ENCODE results near the gene C19orf81.
"Not testable (repeated sequence)": the region's sequence is repeated elsewhere in the genome, so short reads cannot be mapped to it uniquely, and the experiment has no call there.

The C19orf81 gene

GRCh38 chr19:50649433-50650391 is at the start of gene C19orf81:
Gene C19orf81, plus strand, starts transcription at chr19:50649445. Its CDS starts 0 bp downstream, at chr19:50649445.
- DNase-seq (ENCODE audit: insufficient read length, low spot score), result no peak
- no peak for FAIRE-seq

GRCh38 chr19:50601407-50602088 is 47.7 kb upstream of the C19orf81 start:
- FAIRE-seq (no peak), DNase-seq (ENCODE audit: insufficient read length, low spot score) (no peak)
- no peak for TF ChIP-seq CTCF (IDR thresholded peaks at IDR 0.05; ENCODE audit: insufficient read depth, missing control alignments)

More at GRCh38 chr19:50649433-50650391, at the start of gene C19orf81:
- TF ChIP-seq CTCF (IDR thresholded peaks at IDR 0.05; ENCODE audit: insufficient read depth, missing control alignments), result no peak

- DNase-seq (ENCODE audit: insufficient read length, low spot score) (no peak), FAIRE-seq (no peak)
- TF ChIP-seq CTCF (IDR thresholded peaks at IDR 0.05; ENCODE audit: insufficient read depth, missing control alignments), result no peak
Observed at GRCh38 chr19:50602089-50602422, 47.2 kb upstream of the C19orf81 start.

- no peak for FAIRE-seq
- no peak for DNase-seq (ENCODE audit: insufficient read length, low spot score)
- no peak for TF ChIP-seq CTCF (IDR thresholded peaks at IDR 0.05; ENCODE audit: insufficient read depth, missing control alignments)
Observed at GRCh38 chr19:50602496-50602895, 46.7 kb upstream of the C19orf81 start.

- DNase-seq (ENCODE audit: insufficient read length, low spot score) (no peak), FAIRE-seq (no peak)
- TF ChIP-seq CTCF (IDR thresholded peaks at IDR 0.05; ENCODE audit: insufficient read depth, missing control alignments), result no peak
Observed at GRCh38 chr19:50602935-50603334, 46.3 kb upstream of the C19orf81 start.

- FAIRE-seq; DNase-seq (ENCODE audit: insufficient read length, low spot score): not testable (repeated sequence)
Observed at GRCh38 chr19:50604264-50605073, 44.8 kb upstream of the C19orf81 start.

GRCh38 chr19:50606059-50606836 is 43.0 kb upstream of the C19orf81 start:
- DNase-seq (ENCODE audit: insufficient read length, low spot score), result not testable (repeated sequence)

More at GRCh38 chr19:50606059-50606836, 43.0 kb upstream of the C19orf81 start:
- FAIRE-seq, result not testable (repeated sequence)

Data from D721Med (cell line).